ENCODE measurements around the gene MAPKAPK5. TPM values are rescaled to one million over a fixed set of nuclear protein-coding genes. Genes with fewer than 3 reads are reported as not detected.

The MAPKAPK5 gene
- total RNA-seq, 1 experiment from 2014 or later = 85.7 TPM

DNA sequence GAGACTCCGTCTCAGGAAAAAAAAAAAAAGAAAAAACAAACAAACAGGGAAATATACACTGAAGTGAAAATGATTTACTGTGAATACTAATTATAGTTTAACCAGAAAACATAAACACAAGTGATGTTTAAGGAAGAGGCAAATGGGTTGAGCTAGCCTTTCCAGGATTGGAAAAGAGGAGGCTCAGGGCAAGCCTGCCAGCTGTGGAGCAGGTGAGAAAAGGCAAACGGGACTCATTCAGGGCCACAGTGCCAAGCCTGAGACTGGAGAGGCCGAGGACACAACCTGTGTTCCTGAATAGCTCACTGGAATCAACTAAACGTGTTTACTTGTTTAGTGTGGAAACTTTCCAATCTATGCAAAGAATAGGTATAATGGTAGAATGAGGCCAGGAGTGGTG, 35.7 kb upstream of the MAPKAPK5 start:
- no CpG with 5 or more reads among the region's 4 CpGs for WGBS (ENCODE audit: extremely low coverage, insufficient read length, low lambda C conversion rate)
- H3K36me3 Mint-ChIP-seq (ENCODE audit: insufficient read depth in 1 of 3, low read depth in 3 of 3) = peaks cover 9 to 44% (median 23%) of the 10 kb centered on the region in 3 experiments; a peak in 6 of 7 replicates

More for the DNA sequence above, 35.7 kb upstream of the MAPKAPK5 start:
- H3K79me1 ChIP-seq (ENCODE audit: insufficient read depth, low read depth, low read length, poor library complexity, severe bottlenecking) = no peaks in the 10 kb centered on the region
- H2BK120ac ChIP-seq (ENCODE audit: low read depth, low read length, poor library complexity, severe bottlenecking) = no peak overlapping the region
- H3K23ac ChIP-seq (ENCODE audit: insufficient read length, low read depth, low read length) = no peak overlapping the region
- no peak for DNase-seq
- Mint-ChIP-seq H3K4me1 (no peaks in the 10 kb centered on the region), H3K27me3 (ENCODE audit: low read depth) (no peaks in the 10 kb centered on the region), H3K4me3 (no peak overlapping the region), H3K9me3 (no peaks in the 10 kb centered on the region; a peak in 1 of 5 replicates), H3K27ac (0 out of 7 replicates have a peak overlapping the region, but pooled peaks of 1 of the 3 experiments have one; percentile 36)
- no peaks in the 10 kb centered on the region for H3K9me3 ChIP-seq (ENCODE audit: control insufficient read depth, low read depth, low read length)
- no peaks in the 10 kb centered on the region for H3K79me2 ChIP-seq (ENCODE audit: insufficient read depth, low read length)
- TF ChIP-seq, protein P1, sequence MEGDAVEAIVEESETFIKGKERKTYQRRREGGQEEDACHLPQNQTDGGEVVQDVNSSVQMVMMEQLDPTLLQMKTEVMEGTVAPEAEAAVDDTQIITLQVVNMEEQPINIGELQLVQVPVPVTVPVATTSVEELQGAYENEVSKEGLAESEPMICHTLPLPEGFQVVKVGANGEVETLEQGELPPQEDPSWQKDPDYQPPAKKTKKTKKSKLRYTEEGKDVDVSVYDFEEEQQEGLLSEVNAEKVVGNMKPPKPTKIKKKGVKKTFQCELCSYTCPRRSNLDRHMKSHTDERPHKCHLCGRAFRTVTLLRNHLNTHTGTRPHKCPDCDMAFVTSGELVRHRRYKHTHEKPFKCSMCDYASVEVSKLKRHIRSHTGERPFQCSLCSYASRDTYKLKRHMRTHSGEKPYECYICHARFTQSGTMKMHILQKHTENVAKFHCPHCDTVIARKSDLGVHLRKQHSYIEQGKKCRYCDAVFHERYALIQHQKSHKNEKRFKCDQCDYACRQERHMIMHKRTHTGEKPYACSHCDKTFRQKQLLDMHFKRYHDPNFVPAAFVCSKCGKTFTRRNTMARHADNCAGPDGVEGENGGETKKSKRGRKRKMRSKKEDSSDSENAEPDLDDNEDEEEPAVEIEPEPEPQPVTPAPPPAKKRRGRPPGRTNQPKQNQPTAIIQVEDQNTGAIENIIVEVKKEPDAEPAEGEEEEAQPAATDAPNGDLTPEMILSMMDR (conservative IDR thresholded peaks at IDR 0.05) = no peak
- no peak overlapping the region for H3K4ac ChIP-seq (ENCODE audit: low read depth, low read length)
- H2AFZ ChIP-seq (ENCODE audit: low read length) = no peak overlapping the region
- no peaks in the 10 kb centered on the region for H4K20me1 ChIP-seq (ENCODE audit: control insufficient read depth, insufficient read depth, insufficient read length)
- H3K56ac ChIP-seq (ENCODE audit: insufficient read length, low read depth, low read length) = no peak overlapping the region
- H3K27me3 ChIP-seq (ENCODE audit: insufficient read depth, low read length) = no peaks in the 10 kb centered on the region
- no peak overlapping the region for H2BK20ac ChIP-seq (ENCODE audit: low read depth, low read length, poor library complexity, severe bottlenecking)
- H2BK5ac ChIP-seq (ENCODE audit: insufficient read length, low read length) = no peak overlapping the region
- H3K18ac ChIP-seq (ENCODE audit: insufficient read length, low read depth, low read length) = no peak overlapping the region
- H3K4me2 ChIP-seq (ENCODE audit: insufficient read depth, insufficient read length, low read length) = no peak overlapping the region
- no peak overlapping the region for H4K8ac ChIP-seq (replicated peaks; ENCODE audit: insufficient read length, low read depth, low read length)
- no peak overlapping the region for H3K27ac ChIP-seq (ENCODE audit: insufficient read length, low read depth, low read length)
- H2AK5ac ChIP-seq (ENCODE audit: insufficient read length, low read length) = no peak overlapping the region
- H2BK15ac ChIP-seq (ENCODE audit: low read depth, low read length) = no peak overlapping the region
- no peaks in the 10 kb centered on the region for H3K4me1 ChIP-seq (ENCODE audit: insufficient read depth, low read length)
- no peak overlapping the region for H2BK12ac ChIP-seq (ENCODE audit: insufficient read length, low read depth, low read length)
- H3T11ph ChIP-seq (ENCODE audit: low read length) = no peak overlapping the region
- no peak overlapping the region for H4K5ac ChIP-seq (ENCODE audit: insufficient read length, low read depth, low read length)
- no peak overlapping the region for H4K91ac ChIP-seq (ENCODE audit: insufficient read length, low read depth, low read length)
- H3K9ac ChIP-seq (ENCODE audit: extremely low read depth, insufficient read length, low read length) = no peak overlapping the region
- H3K14ac ChIP-seq (ENCODE audit: insufficient read depth, low read length) = no peak overlapping the region
- no peaks in the 10 kb centered on the region for H3K23me2 ChIP-seq (ENCODE audit: insufficient read length, low read depth, low read length, poor library complexity, severe bottlenecking)

Data from H9 (cell line).